Neural progenitor cell (in vitro differentiated cells): ENCODE data around the gene OPCML. TPM values are rescaled to one million over a fixed set of nuclear protein-coding genes. Genes with fewer than 3 reads are reported as not detected.

Source experiments
- DNase-seq: peaks from one replicate; pipeline ENCODE4 v3.0.0-alpha.2; 2016; ENCODE audit warnings: low spot score
- H2AFZ ChIP-seq: fragments of 200-600 bp; sonication (generic); replicated peaks from 2 replicates; pipeline ENCODE4 v1.6.1; 2016; ENCODE audit warnings: antibody characterized with exemption
- H3F3A ChIP-seq: fragments of 200-600 bp; sonication (generic); 2 replicates; pipeline ENCODE4 v1.6.1; 2016; ENCODE audit warnings: antibody characterized with exemption, low read depth
- H3K27ac ChIP-seq: fragments of 200-600 bp; sonication (generic); 2 replicates; pipeline ENCODE4 v1.5.1; 2016; ENCODE audit warnings: mild to moderate bottlenecking
- H3K27me3 ChIP-seq: fragments of 200-600 bp; sonication (generic); 2 replicates; pipeline ENCODE4 v1.6.1; 2016; ENCODE audit warnings: mild to moderate bottlenecking, moderate library complexity
- H3K36me3 ChIP-seq: fragments of 200-600 bp; sonication (generic); 2 replicates; pipeline ENCODE4 v1.5.1; 2016
- H3K4me1 ChIP-seq: fragments of 200-600 bp; sonication (generic); 2 replicates; pipeline ENCODE4 v1.6.1; 2016; ENCODE audit warnings: mixed run types
- H3K4me2 ChIP-seq: fragments of 200-600 bp; sonication (generic); 2 replicates; pipeline ENCODE4 v1.6.1; 2016
- H3K4me3 ChIP-seq: fragments of 200-600 bp; sonication (generic); 2 replicates; pipeline ENCODE4 v1.5.1; 2016
- H3K79me2 ChIP-seq: fragments of 200-600 bp; sonication (generic); 2 replicates; pipeline ENCODE4 v1.6.1; 2016; ENCODE audit warnings: low read depth
- H3K9ac ChIP-seq: fragments of 200-600 bp; sonication (generic); 2 replicates; pipeline ENCODE4 v1.6.1; 2016
- H3K9me3 ChIP-seq: fragments of 200-600 bp; sonication (generic); 2 replicates; pipeline ENCODE4 v1.5.1; 2016; ENCODE audit warnings: low read depth
- H4K20me1 ChIP-seq: fragments of 200-600 bp; sonication (generic); 2 replicates; pipeline ENCODE4 v1.6.1; 2016; ENCODE audit warnings: low read depth
- H3K27ac Mint-ChIP-seq: 3 replicates; pipeline ENCODE4 v1.8.0; 2021; ENCODE audit warnings: mixed read lengths
- H3K27me3 Mint-ChIP-seq: 2 replicates; pipeline ENCODE4 v1.8.0; 2022; ENCODE audit warnings: low read depth, mild to moderate bottlenecking, inconsistent platforms, moderate library complexity, mixed read lengths; ENCODE audit not compliant: insufficient read depth
- H3K36me3 Mint-ChIP-seq: 3 replicates; pipeline ENCODE4 v1.8.0; 2021; ENCODE audit warnings: mixed read lengths
- H3K4me1 Mint-ChIP-seq: 3 replicates; pipeline ENCODE4 v1.8.0; 2021; ENCODE audit warnings: mixed read lengths
- H3K4me3 Mint-ChIP-seq: 3 replicates; pipeline ENCODE4 v1.8.0; 2021; ENCODE audit warnings: mild to moderate bottlenecking, moderate library complexity, mixed read lengths
- H3K9me3 Mint-ChIP-seq: 3 replicates; pipeline ENCODE4 v1.8.0; 2020; ENCODE audit warnings: mixed read lengths
- EZH2 ChIP-seq: fragments of 200-600 bp; sonication (generic); IDR thresholded peaks from 2 replicates; pipeline ENCODE4 v1.6.1; 2017; ENCODE audit warnings: antibody characterized with exemption, mild to moderate bottlenecking, moderate library complexity
- EZH2phosphoT487 ChIP-seq: fragments of 200-600 bp; sonication (generic); IDR thresholded peaks from 2 replicates; pipeline ENCODE4 v1.6.1; 2017; ENCODE audit warnings: antibody characterized with exemption
- total RNA-seq: library from RNA; depleted of rRNA; stranded (reverse); fragments of >200 nt; gene quantifications from 2 replicates; pipeline ENCODE4 v1.2.3, GENCODE V29; 2015; ENCODE audit warnings: low replicate concordance
- TF ChIP-seq, protein P1 (sequence below): fragments of 200-600 bp; sonication (generic); IDR thresholded peaks from 2 replicates; pipeline ENCODE4 v1.5.1; 2017; ENCODE audit warnings: antibody characterized with exemption, mild to moderate bottlenecking

The OPCML gene
- total RNA-seq, 1 donor from 2014 or later, result 0.02 TPM

DNA sequence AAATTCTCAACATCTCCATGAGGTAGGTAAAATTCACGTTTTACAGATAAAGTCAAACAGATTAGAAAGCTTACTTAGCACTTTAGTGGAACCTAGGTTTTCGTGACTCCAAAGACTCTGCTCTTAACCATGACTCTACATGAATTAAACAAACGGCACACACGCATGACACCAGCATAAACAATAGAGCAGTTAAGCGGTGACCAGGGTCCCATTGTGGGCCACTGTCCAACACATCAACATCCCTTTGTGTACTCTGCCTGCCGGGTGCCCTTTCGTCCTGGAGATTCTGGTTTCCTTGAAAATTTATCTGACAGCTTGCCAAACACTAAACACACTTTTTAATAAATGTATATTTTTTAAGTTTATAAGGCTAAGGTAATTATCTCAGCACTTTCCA, 941.7 kb downstream of the OPCML start:
- H3K9me3 ChIP-seq, result no peaks in the 10 kb centered on the region
- Mint-ChIP-seq H3K4me1 (peaks cover 6% of the 10 kb centered on the region), H3K4me3 (no peak overlapping the region), H3K27ac (no peak overlapping the region), H3K36me3 (no peaks in the 10 kb centered on the region), H3K27me3 (peaks cover 4% of the 10 kb centered on the region), H3K9me3 (peaks cover 3% of the 10 kb centered on the region)
- no peak overlapping the region for H3K4me3 ChIP-seq
- no peaks in the 10 kb centered on the region for H3K27me3 ChIP-seq
- no peak for TF ChIP-seq EZH2phosphoT487
- no peak for TF ChIP-seq EZH2
- TF ChIP-seq, protein P1, sequence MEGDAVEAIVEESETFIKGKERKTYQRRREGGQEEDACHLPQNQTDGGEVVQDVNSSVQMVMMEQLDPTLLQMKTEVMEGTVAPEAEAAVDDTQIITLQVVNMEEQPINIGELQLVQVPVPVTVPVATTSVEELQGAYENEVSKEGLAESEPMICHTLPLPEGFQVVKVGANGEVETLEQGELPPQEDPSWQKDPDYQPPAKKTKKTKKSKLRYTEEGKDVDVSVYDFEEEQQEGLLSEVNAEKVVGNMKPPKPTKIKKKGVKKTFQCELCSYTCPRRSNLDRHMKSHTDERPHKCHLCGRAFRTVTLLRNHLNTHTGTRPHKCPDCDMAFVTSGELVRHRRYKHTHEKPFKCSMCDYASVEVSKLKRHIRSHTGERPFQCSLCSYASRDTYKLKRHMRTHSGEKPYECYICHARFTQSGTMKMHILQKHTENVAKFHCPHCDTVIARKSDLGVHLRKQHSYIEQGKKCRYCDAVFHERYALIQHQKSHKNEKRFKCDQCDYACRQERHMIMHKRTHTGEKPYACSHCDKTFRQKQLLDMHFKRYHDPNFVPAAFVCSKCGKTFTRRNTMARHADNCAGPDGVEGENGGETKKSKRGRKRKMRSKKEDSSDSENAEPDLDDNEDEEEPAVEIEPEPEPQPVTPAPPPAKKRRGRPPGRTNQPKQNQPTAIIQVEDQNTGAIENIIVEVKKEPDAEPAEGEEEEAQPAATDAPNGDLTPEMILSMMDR, result no peak
- H2AFZ ChIP-seq, result no peak overlapping the region
- DNase-seq, result no peak
- no peaks in the 10 kb centered on the region for H3K36me3 ChIP-seq
- no peaks in the 10 kb centered on the region for H3K4me1 ChIP-seq
- no peak overlapping the region for H3K4me2 ChIP-seq
- H3K27ac ChIP-seq, result no peak overlapping the region
- H3F3A ChIP-seq, result no peaks in the 10 kb centered on the region
- no peak overlapping the region for H3K9ac ChIP-seq
- H3K79me2 ChIP-seq, result no peaks in the 10 kb centered on the region
- no peaks in the 10 kb centered on the region for H4K20me1 ChIP-seq

DNA sequence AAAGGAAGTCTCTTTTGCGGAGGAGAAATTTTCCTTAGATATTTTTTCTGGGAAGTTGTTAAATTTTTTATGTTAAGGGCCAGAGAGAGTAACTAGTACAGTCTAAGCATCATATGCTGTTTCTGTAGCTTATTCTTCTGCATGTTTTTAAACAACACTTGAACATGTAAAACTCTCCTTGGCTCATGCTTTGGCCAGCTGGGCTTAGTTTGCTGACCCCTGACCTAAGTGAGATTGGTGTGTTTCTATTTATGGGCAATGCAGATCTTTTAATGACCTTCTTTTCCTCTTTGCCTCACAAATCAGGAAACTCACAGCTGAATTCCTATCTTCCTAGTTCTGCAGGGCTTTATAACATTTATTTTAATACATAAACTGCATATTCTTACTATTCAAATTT, 942.5 kb downstream of the OPCML start:
- Histone ChIP-seq H3K4me3 (no peak overlapping the region), H3K27me3 (no peaks in the 10 kb centered on the region), H3K9ac (no peak overlapping the region), H3K4me2 (no peak overlapping the region), H3F3A (no peaks in the 10 kb centered on the region), H2AFZ (no peak overlapping the region), H4K20me1 (no peaks in the 10 kb centered on the region), H3K9me3 (no peaks in the 10 kb centered on the region), H3K27ac (no peak overlapping the region), H3K79me2 (no peaks in the 10 kb centered on the region), H3K4me1 (no peaks in the 10 kb centered on the region), H3K36me3 (no peaks in the 10 kb centered on the region)
- H3K27ac Mint-ChIP-seq, result no peak overlapping the region
- peaks cover 4% of the 10 kb centered on the region for H3K27me3 Mint-ChIP-seq
- TF ChIP-seq, protein P1, result no peak
- no peak for TF ChIP-seq EZH2
- TF ChIP-seq EZH2phosphoT487, result no peak
- H3K4me3 Mint-ChIP-seq, result no peak overlapping the region
- H3K4me1 Mint-ChIP-seq, result peaks cover 6% of the 10 kb centered on the region
- no peak for DNase-seq
- H3K9me3 Mint-ChIP-seq, result peaks cover 3% of the 10 kb centered on the region
- H3K36me3 Mint-ChIP-seq, result no peaks in the 10 kb centered on the region

DNA sequence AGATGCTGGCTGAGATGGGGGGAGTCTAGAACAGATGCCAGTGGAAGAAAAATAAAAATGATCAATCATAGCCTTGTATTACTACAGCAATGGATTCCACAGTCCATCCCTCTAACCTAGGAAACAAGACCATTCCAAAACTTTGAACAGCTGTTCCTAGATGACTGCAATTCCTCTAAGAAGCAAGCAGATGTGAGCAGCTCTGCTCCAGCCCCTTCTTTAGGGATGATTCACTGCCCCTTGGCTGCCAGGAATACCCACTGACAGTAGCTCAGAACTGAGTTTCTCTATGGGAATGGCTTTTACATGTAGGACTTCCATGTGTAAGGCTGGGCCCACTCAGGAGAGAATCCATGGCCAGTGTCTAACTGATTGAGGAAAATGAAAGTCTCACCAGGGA, 943.9 kb downstream of the OPCML start:
- H2AFZ ChIP-seq, result no peak overlapping the region
- H3K36me3 Mint-ChIP-seq, result no peaks in the 10 kb centered on the region
- no peak overlapping the region for H3K4me3 ChIP-seq
- H3K27me3 Mint-ChIP-seq, result peaks cover 2% of the 10 kb centered on the region
- no peak overlapping the region for H3K27ac ChIP-seq
- H3K4me1 ChIP-seq, result no peaks in the 10 kb centered on the region
- H3K27ac Mint-ChIP-seq, result no peak overlapping the region
- peaks cover 3% of the 10 kb centered on the region for H3K9me3 Mint-ChIP-seq
- peaks cover 6% of the 10 kb centered on the region for H3K4me1 Mint-ChIP-seq
- H3F3A ChIP-seq, result no peaks in the 10 kb centered on the region
- H3K9me3 ChIP-seq, result no peaks in the 10 kb centered on the region
- H3K79me2 ChIP-seq, result no peaks in the 10 kb centered on the region
- no peak overlapping the region for H3K4me3 Mint-ChIP-seq
- H3K36me3 ChIP-seq, result no peaks in the 10 kb centered on the region
- H3K9ac ChIP-seq, result no peak overlapping the region
- H4K20me1 ChIP-seq, result no peaks in the 10 kb centered on the region
- H3K27me3 ChIP-seq, result no peaks in the 10 kb centered on the region
- H3K4me2 ChIP-seq, result no peak overlapping the region
- DNase-seq, result no peak
- no peak for TF ChIP-seq EZH2phosphoT487
- TF ChIP-seq, protein P1, result no peak
- TF ChIP-seq EZH2, result no peak

DNA sequence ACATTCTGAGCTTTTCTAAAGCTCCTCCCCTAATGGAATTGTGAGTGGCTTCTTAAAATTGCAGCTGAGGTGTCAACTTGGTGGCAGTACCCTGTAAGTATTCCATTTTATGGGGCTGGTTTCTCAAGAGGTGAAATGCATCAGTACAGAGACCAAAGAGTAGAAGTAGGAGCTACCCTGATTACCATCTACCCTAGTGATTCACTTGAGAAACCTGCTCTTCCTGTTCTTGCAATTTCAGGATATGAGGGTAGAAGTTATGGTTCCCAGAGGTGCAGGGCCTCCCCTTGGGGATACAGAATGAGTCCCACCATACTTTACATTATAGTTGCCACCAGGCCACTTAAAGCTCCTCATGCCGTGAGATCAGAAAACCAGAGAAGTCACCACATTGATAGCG, 944.6 kb downstream of the OPCML start:
- peaks cover 2% of the 10 kb centered on the region for H3K27me3 Mint-ChIP-seq
- H3K36me3 Mint-ChIP-seq, result no peaks in the 10 kb centered on the region
- no peak overlapping the region for H3K4me3 Mint-ChIP-seq
- no peaks in the 10 kb centered on the region for H3K79me2 ChIP-seq
- H3K9ac ChIP-seq, result no peak overlapping the region
- TF ChIP-seq, protein P1, result no peak
- no peak for TF ChIP-seq EZH2phosphoT487
- no peak for TF ChIP-seq EZH2
- H3K9me3 Mint-ChIP-seq, result peaks cover 3% of the 10 kb centered on the region
- H3K4me1 Mint-ChIP-seq, result peaks cover 6% of the 10 kb centered on the region
- no peaks in the 10 kb centered on the region for H3F3A ChIP-seq
- DNase-seq, result no peak
- no peaks in the 10 kb centered on the region for H3K9me3 ChIP-seq
- H3K27me3 ChIP-seq, result no peaks in the 10 kb centered on the region
- H3K4me2 ChIP-seq, result no peak overlapping the region
- H3K4me3 ChIP-seq, result no peak overlapping the region
- H4K20me1 ChIP-seq, result no peaks in the 10 kb centered on the region
- H3K36me3 ChIP-seq, result no peaks in the 10 kb centered on the region
- no peak overlapping the region for H3K27ac ChIP-seq
- H2AFZ ChIP-seq, result no peak overlapping the region
- no peaks in the 10 kb centered on the region for H3K4me1 ChIP-seq
- no peak overlapping the region for H3K27ac Mint-ChIP-seq
